Upper lobe of right lung (tissue), 1 donor: ENCODE data around the gene SSBP3. TPM values are rescaled to one million over a fixed set of nuclear protein-coding genes. Genes with fewer than 3 reads are reported as not detected.

ENCODE experiments used
- ATAC-seq: fragments of 200-7000 bp; cut with Tn5 transposase; one replicate; pipeline ENCODE4 v1.9.1; 2020; ENCODE audit warnings: mild to moderate bottlenecking, moderate library complexity
- DNase-seq: peaks from one replicate; pipeline ENCODE4 v3.0.0-alpha.2; 2020
- H3K27ac ChIP-seq: fragments of 200-600 bp; one replicate; pipeline ENCODE4 v1.8.0; 2022
- H3K27me3 ChIP-seq: fragments of 200-600 bp; one replicate; pipeline ENCODE4 v1.8.0; 2022; ENCODE audit warnings: mild to moderate bottlenecking
- H3K36me3 ChIP-seq: fragments of 200-600 bp; one replicate; pipeline ENCODE4 v1.8.0; 2022
- H3K4me1 ChIP-seq: fragments of 200-600 bp; one replicate; pipeline ENCODE4 v1.8.0; 2022
- H3K4me3 ChIP-seq: fragments of 200-600 bp; one replicate; pipeline ENCODE4 v1.8.0; 2022; ENCODE audit warnings: mild to moderate bottlenecking
- H3K9me3 ChIP-seq: fragments of 200-600 bp; one replicate; pipeline ENCODE4 v1.8.0; 2022
- CTCF ChIP-seq: fragments of 200-600 bp; IDR thresholded peaks from one replicate; pipeline ENCODE4 v1.8.0; 2022; ENCODE audit warnings: antibody characterized with exemption
- intact Hi-C: fragments of 100-400 bp; cut with DNase I; formaldehyde crosslinking; loops from one replicate; pipeline ENCODE4 v1.11.0; 2022
- total RNA-seq: library from RNA; stranded (reverse); fragmentation: NEBNext Ultra II Directional; extraction: Animal tissue kit (Norgen Biotek cat#: 25700); gene quantifications from one replicate; pipeline ENCODE4 v1.2.1, GENCODE V29; 2021
- donor health status: DM: no; HTN: yes; CAD: no; lungs with severe emphysema.

The SSBP3 gene
- total RNA-seq, 1 donor from 2014 or later = 40.4 TPM

- no peaks in the 10 kb centered on the region for H3K9me3 ChIP-seq
- DNase-seq (no peak), ATAC-seq (no peak)
- no peaks in the 10 kb centered on the region for H3K27me3 ChIP-seq
- TF ChIP-seq CTCF = no peak
- no peak overlapping the region for H3K4me3 ChIP-seq
- no peak overlapping the region for H3K27ac ChIP-seq
- intact Hi-C loops = no loop called here
- no peaks in the 10 kb centered on the region for H3K36me3 ChIP-seq
- H3K4me1 ChIP-seq = peaks cover 39% of the 10 kb centered on the region
Observed at GRCh38 chr1:54270543-54270942, 135.7 kb downstream of the SSBP3 start.

- no peaks in the 10 kb centered on the region for H3K9me3 ChIP-seq
- intact Hi-C loops = no loop called here
- no peak overlapping the region for H3K27ac ChIP-seq
- no peak for TF ChIP-seq CTCF
- ATAC-seq (peak; percentile 4), DNase-seq (no peak)
- H3K36me3 ChIP-seq = no peaks in the 10 kb centered on the region
- peaks cover 23% of the 10 kb centered on the region for H3K4me1 ChIP-seq
- H3K27me3 ChIP-seq = no peaks in the 10 kb centered on the region
- no peak overlapping the region for H3K4me3 ChIP-seq
Observed at GRCh38 chr1:54268762-54269297, 137.4 kb downstream of the SSBP3 start.

DNA sequence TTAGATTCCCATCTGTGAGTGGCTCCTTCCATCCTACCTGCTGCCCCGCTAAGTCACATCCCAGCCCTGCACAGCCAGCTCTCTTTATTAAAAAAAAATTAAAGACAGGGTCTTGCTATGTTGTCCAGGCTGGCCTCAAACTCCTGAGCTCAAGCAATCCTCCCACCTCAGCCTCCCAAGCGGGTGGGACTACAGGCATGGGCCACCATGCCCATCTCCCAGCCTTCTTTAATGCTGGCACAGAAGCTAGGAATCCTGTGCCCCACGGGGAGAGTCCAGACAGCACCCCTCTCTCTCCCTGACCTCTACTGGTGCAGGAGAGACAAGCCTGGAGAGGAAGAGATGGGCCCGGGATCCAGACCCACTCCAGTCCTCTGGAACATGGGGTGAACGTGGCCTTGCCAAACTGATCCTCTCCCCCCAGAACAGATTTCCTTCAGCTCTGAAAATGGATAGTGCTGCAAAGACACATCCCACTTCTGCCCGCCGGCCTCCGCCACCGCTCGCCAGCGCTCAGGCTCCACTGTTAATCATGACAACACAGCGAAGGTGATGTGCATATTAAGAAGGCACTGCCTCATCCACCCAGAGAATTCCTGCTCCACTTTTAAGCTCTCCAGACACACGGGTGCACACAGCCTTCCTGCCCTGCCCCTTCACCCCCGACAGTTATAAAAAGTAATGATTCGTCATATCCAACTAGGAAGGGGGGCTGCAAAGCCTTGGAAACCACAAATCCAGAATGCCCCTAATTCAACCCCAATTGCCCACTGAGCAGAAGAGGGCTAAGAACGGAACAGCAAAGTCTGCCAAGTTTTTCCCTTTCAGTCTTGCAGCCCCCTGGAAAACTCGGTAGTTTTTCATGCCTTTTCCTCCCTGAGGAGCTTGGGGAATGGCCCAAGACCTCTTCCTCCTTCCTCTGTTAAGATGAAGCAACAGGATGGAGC is 138.1 kb downstream of the SSBP3 start:
- no peaks in the 10 kb centered on the region for H3K27me3 ChIP-seq
- no peak overlapping the region for H3K4me3 ChIP-seq
- intact Hi-C loops = no loop called here
- no peaks in the 10 kb centered on the region for H3K36me3 ChIP-seq
- DNase-seq (no peak), ATAC-seq (no peak)
- peaks cover 21% of the 10 kb centered on the region for H3K4me1 ChIP-seq
- H3K9me3 ChIP-seq = no peaks in the 10 kb centered on the region
- no peak for TF ChIP-seq CTCF
- H3K27ac ChIP-seq = no peak overlapping the region

DNA sequence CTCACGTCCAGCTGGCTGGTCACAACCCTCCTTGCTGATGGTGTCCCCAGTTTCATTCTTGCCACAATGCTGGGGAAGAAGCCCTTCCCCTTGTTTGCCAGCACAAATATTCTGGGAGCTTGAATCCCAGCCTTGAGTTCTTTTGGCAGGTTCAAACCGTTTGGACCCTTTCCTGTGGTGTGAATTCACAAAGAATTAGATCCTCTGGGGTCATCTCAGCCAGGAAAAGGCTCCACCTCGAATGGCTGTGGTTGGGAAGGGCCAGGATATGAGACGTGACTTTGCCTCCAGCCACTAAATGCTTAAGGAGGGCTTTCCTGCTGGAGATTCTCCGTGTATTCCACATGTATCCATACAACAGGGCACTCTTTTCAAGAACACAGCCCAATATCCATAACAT is 139.3 kb downstream of the SSBP3 start:
- no peaks in the 10 kb centered on the region for H3K36me3 ChIP-seq
- no peak overlapping the region for H3K4me3 ChIP-seq
- no peak for TF ChIP-seq CTCF
- H3K4me1 ChIP-seq = peaks cover 12% of the 10 kb centered on the region
- intact Hi-C loops = no loop called here
- no peak for ATAC-seq
- no peaks in the 10 kb centered on the region for H3K27me3 ChIP-seq
- no peaks in the 10 kb centered on the region for H3K9me3 ChIP-seq
- DNase-seq = no peak
- no peak overlapping the region for H3K27ac ChIP-seq

DNA sequence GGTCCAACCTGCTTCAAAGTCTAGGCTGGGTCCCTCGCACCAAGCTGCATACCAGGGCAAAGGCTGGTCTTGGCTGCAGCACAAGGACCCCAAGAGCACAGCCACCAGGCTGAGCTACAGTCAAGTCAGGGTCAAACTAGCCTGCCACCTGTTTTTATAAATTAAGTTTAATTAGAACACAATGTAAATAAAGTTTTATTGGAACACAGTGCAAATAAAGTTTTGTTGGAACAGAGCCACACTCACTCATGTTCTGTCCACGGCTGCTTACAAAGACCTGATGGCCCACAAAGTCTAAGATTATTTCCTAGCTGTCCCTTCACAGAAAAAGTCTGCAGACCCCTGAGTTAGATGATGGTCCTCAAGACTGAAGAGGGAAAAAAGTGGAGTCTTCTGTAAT is 140.0 kb downstream of the SSBP3 start:
- no peaks in the 10 kb centered on the region for H3K36me3 ChIP-seq
- H3K4me1 ChIP-seq = peaks cover 7% of the 10 kb centered on the region
- no peak for DNase-seq
- H3K9me3 ChIP-seq = no peaks in the 10 kb centered on the region
- no peak overlapping the region for H3K27ac ChIP-seq
- H3K27me3 ChIP-seq = no peaks in the 10 kb centered on the region
- intact Hi-C loops = no loop called here
- TF ChIP-seq CTCF = no peak
- H3K4me3 ChIP-seq = no peak overlapping the region
- ATAC-seq = no peak
